Measurements from ENCODE around the gene CD2BP2. TPM values are rescaled to one million over a fixed set of nuclear protein-coding genes. Genes with fewer than 3 reads are reported as not detected.

The CD2BP2 gene
- polyA plus RNA-seq, 1 donor (not counting 4 experiments of a cell fraction or from before 2014, with no cell fraction given), result 49.5 TPM

DNA sequence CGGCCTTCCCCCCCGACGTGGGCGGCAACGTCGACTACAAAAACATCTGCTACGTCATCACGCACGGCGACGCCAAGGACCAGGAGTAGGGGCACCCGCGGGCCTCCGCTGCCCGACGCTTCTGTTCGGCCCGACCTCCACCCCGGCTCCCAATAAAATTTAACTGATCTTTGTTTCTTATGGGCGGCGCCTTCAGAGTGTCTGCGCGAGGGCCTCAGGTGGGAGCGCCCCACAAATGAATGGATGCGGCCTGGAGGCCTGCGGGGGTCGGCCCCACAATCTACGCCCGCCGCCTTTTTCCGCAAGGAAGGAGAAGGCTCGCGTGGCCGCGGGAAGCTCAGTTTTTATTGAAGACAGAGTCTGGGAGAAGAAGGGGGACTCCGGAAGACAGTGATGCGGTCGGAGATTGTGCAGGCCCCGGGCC is 22.7 kb upstream of the CD2BP2 start:
- H3K4me2 ChIP-seq (ENCODE audit: control insufficient read depth, extremely low read depth, insufficient read depth, low read depth, low read length), result peak overlapping the region; percentile 85
- H3K9me3 ChIP-seq (ENCODE audit: control insufficient read depth, low read depth, low read length), result no peaks in the 10 kb centered on the region
- H2AFZ ChIP-seq (ENCODE audit: control insufficient read depth, low read length), result peak overlapping the region; percentile 93
- dilution Hi-C loops (cut with MboI; ENCODE audit: extremely low pct_ligation_motif_present, low sequenced_read_pairs), result no loop called here
- no peaks in the 10 kb centered on the region for H3K27me3 ChIP-seq (ENCODE audit: control insufficient read depth, extremely low read depth, insufficient read depth, low read length)
- no peaks in the 10 kb centered on the region for H3K9me1 ChIP-seq (ENCODE audit: control insufficient read depth, extremely low read depth, insufficient read depth, low read length)
- peak overlapping the region; percentile 90 for H3K27ac ChIP-seq (ENCODE audit: control insufficient read depth, insufficient read depth, low read length)
- H3K9ac ChIP-seq (ENCODE audit: control insufficient read depth, extremely low read depth, insufficient read depth, low read length), result peak overlapping the region; percentile 89
- peak overlapping the region; percentile 42 to 81 (median 77) for H3K4me3 ChIP-seq (ENCODE audit: control insufficient read depth in 2 of 3, extremely low read depth in 1 of 3, insufficient read depth in 2 of 3, low read depth in 1 of 3, low read length in 3 of 3)
- TF ChIP-seq EZH2 (IDR thresholded peaks at IDR 0.05; ENCODE audit: low read length), result no peak
- TF ChIP-seq, protein P1, sequence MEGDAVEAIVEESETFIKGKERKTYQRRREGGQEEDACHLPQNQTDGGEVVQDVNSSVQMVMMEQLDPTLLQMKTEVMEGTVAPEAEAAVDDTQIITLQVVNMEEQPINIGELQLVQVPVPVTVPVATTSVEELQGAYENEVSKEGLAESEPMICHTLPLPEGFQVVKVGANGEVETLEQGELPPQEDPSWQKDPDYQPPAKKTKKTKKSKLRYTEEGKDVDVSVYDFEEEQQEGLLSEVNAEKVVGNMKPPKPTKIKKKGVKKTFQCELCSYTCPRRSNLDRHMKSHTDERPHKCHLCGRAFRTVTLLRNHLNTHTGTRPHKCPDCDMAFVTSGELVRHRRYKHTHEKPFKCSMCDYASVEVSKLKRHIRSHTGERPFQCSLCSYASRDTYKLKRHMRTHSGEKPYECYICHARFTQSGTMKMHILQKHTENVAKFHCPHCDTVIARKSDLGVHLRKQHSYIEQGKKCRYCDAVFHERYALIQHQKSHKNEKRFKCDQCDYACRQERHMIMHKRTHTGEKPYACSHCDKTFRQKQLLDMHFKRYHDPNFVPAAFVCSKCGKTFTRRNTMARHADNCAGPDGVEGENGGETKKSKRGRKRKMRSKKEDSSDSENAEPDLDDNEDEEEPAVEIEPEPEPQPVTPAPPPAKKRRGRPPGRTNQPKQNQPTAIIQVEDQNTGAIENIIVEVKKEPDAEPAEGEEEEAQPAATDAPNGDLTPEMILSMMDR (optimal IDR thresholded peaks at IDR 0.05 in 1 of 3, IDR thresholded peaks at IDR 0.05 in 1 of 3, conservative IDR thresholded peaks at IDR 0.05 in 1 of 3; ENCODE audit: extremely low read depth in 1 of 3, insufficient read depth in 2 of 3, low read length in 3 of 3), result no peak
- H3K79me2 ChIP-seq (ENCODE audit: control insufficient read depth, insufficient read depth, low read length), result no peaks in the 10 kb centered on the region
- peaks cover 9% of the 10 kb centered on the region for H3K4me1 ChIP-seq (ENCODE audit: control insufficient read depth, extremely low read depth, insufficient read depth, low read length)
- H3K36me3 ChIP-seq (ENCODE audit: control insufficient read depth in 2 of 2, extremely low read depth in 1 of 2, insufficient read depth in 2 of 2, low read length in 2 of 2), result peaks cover 0 to 2% of the 10 kb centered on the region in 2 experiments
- DNase-seq (ENCODE audit: low read depth, low spot score) (no peak), FAIRE-seq (no peak)
- no peaks in the 10 kb centered on the region for H4K20me1 ChIP-seq (ENCODE audit: control insufficient read depth, extremely low read depth, insufficient read depth, low read length)

DNA sequence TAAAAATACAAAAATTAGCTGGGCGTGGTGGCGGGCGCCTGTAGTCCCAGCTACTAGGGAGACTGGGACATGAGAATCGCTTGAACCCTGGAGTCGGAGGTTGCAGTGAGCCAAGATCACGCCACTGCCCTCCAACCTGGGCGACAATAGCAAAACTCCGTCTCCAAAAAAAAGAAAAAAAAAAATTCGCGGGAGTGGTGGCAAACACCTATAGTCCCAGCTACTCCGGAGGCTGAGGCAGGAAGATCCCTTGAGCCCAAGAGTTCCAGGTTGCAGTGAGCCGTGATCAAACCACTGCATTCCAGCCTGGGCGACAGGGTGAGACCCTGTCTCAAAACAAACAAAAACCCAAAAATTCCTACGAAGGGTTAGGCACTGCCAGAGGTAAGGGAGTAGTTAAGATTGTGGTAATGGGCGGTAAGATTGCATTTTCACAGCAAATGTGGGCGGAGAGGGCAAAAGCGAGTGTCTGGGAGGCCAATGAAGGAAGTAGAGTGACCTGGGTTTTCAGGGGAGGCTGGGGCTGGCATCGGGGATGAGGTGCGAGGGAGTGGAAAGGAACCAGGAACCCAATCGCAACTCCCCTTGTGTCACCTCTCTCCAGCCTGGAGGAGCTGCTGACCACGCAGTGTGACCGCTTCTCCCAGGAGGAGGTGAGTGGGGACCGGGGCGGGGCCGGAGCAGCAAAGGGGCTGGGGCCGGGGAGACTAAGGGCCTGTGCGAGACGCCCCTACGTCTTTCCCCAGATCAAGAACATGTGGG is 22.1 kb upstream of the CD2BP2 start:
- peak overlapping the region; percentile 42 to 81 (median 77) for H3K4me3 ChIP-seq (ENCODE audit: control insufficient read depth in 2 of 3, extremely low read depth in 1 of 3, insufficient read depth in 2 of 3, low read depth in 1 of 3, low read length in 3 of 3)
- H3K9me1 ChIP-seq (ENCODE audit: control insufficient read depth, extremely low read depth, insufficient read depth, low read length), result no peaks in the 10 kb centered on the region
- DNase-seq (ENCODE audit: low read depth, low spot score) (no peak), FAIRE-seq (no peak)
- no peaks in the 10 kb centered on the region for H3K27me3 ChIP-seq (ENCODE audit: control insufficient read depth, extremely low read depth, insufficient read depth, low read length)
- TF ChIP-seq EZH2 (IDR thresholded peaks at IDR 0.05; ENCODE audit: low read length), result no peak
- H3K36me3 ChIP-seq (ENCODE audit: control insufficient read depth in 2 of 2, extremely low read depth in 1 of 2, insufficient read depth in 2 of 2, low read length in 2 of 2), result peaks cover 0 to 2% of the 10 kb centered on the region in 2 experiments
- peak overlapping the region; percentile 85 for H3K4me2 ChIP-seq (ENCODE audit: control insufficient read depth, extremely low read depth, insufficient read depth, low read depth, low read length)
- H3K9me3 ChIP-seq (ENCODE audit: control insufficient read depth, low read depth, low read length), result no peaks in the 10 kb centered on the region
- peak overlapping the region; percentile 89 for H3K9ac ChIP-seq (ENCODE audit: control insufficient read depth, extremely low read depth, insufficient read depth, low read length)
- peak overlapping the region; percentile 93 for H2AFZ ChIP-seq (ENCODE audit: control insufficient read depth, low read length)
- peaks cover 9% of the 10 kb centered on the region for H3K4me1 ChIP-seq (ENCODE audit: control insufficient read depth, extremely low read depth, insufficient read depth, low read length)
- dilution Hi-C loops (cut with MboI; ENCODE audit: extremely low pct_ligation_motif_present, low sequenced_read_pairs), result no loop called here
- peak overlapping the region; percentile 90 for H3K27ac ChIP-seq (ENCODE audit: control insufficient read depth, insufficient read depth, low read length)
- no peaks in the 10 kb centered on the region for H3K79me2 ChIP-seq (ENCODE audit: control insufficient read depth, insufficient read depth, low read length)
- H4K20me1 ChIP-seq (ENCODE audit: control insufficient read depth, extremely low read depth, insufficient read depth, low read length), result no peaks in the 10 kb centered on the region

Data from keratinocyte (primary cell).